ENCODE results near the gene MUC5B. TPM values are rescaled to one million over a fixed set of nuclear protein-coding genes. Genes with fewer than 3 reads are reported as not detected.

Gene MUC5B
- total RNA-seq, 1 experiment from 2014 or later, result 1.6 TPM

DNA sequence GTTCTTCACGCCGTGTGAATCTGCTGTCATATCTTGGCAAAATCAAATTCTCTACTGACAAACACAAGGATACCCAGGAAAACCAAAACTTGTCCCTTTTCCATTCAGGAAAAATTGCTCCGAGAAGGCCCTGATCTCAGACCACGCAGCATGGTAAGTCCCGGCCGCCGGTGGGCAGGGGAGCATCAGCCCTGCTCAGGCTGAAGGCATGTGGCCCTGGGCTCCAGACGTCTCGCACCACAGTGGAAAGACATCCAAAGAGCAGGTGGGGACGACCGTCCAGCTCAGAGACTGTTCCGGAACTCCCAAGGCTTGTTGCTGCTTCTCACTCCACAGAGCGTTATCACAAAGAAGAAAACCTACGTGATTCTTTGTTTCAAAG, 56.8 kb downstream of the MUC5B start:
- H3K9me3 Mint-ChIP-seq, result no peaks in the 10 kb centered on the region
- ChIA-PET POLR2A (no interaction called here), CTCF (no interaction called here)
- H3K27me3 Mint-ChIP-seq (ENCODE audit: low read depth), result no peaks in the 10 kb centered on the region
- DNase-seq (ENCODE audit: low spot score) (no peak), ATAC-seq (no peak)
- peaks cover 5% of the 10 kb centered on the region for H3K4me1 Mint-ChIP-seq
- TF ChIP-seq NR1H2 (CRISPR knock-in tag; IDR thresholded peaks at IDR 0.05) (no peak), NFYB (CRISPR knock-in tag; conservative IDR thresholded peaks at IDR 0.05; ENCODE audit: low read depth) (no peak), CREB1 (CRISPR knock-in tag; IDR thresholded peaks at IDR 0.05) (no peak), SMAD3 (CRISPR knock-in tag; IDR thresholded peaks at IDR 0.05; ENCODE audit: borderline replicate concordance) (no peak), ZNF317 (CRISPR knock-in tag; IDR thresholded peaks at IDR 0.05; ENCODE audit: borderline replicate concordance, low read depth) (no peak), NFATC4 (CRISPR knock-in tag; IDR thresholded peaks at IDR 0.05) (no peak), ZNF396 (CRISPR knock-in tag; IDR thresholded peaks at IDR 0.05; ENCODE audit: borderline replicate concordance) (no peak), NR3C1 (CRISPR knock-in tag; conservative IDR thresholded peaks at IDR 0.05; ENCODE audit: low read depth) (no peak), NFE2L1 (CRISPR knock-in tag; IDR thresholded peaks at IDR 0.05) (no peak), FOXK1 (CRISPR knock-in tag; IDR thresholded peaks at IDR 0.05) (no peak), CREM (CRISPR knock-in tag; IDR thresholded peaks at IDR 0.05) (no peak), TP53 (CRISPR knock-in tag; IDR thresholded peaks at IDR 0.05) (no peak)
- TF ChIP-seq, protein P1, sequence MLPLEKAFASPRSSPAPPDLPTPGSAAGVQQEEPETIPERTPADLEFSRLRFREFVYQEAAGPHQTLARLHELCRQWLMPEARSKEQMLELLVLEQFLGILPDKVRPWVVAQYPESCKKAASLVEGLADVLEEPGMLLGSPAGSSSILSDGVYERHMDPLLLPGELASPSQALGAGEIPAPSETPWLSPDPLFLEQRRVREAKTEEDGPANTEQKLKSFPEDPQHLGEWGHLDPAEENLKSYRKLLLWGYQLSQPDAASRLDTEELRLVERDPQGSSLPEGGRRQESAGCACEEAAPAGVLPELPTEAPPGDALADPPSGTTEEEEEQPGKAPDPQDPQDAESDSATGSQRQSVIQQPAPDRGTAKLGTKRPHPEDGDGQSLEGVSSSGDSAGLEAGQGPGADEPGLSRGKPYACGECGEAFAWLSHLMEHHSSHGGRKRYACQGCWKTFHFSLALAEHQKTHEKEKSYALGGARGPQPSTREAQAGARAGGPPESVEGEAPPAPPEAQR (CRISPR knock-in tag; IDR thresholded peaks at IDR 0.05), result no peak
- TF ChIP-seq, protein P2, sequence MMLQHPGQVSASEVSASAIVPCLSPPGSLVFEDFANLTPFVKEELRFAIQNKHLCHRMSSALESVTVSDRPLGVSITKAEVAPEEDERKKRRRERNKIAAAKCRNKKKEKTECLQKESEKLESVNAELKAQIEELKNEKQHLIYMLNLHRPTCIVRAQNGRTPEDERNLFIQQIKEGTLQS (CRISPR knock-in tag; conservative IDR thresholded peaks at IDR 0.05), result no peak
- TF ChIP-seq, protein P3, sequence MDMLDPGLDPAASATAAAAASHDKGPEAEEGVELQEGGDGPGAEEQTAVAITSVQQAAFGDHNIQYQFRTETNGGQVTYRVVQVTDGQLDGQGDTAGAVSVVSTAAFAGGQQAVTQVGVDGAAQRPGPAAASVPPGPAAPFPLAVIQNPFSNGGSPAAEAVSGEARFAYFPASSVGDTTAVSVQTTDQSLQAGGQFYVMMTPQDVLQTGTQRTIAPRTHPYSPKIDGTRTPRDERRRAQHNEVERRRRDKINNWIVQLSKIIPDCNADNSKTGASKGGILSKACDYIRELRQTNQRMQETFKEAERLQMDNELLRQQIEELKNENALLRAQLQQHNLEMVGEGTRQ (CRISPR knock-in tag; IDR thresholded peaks at IDR 0.05), result no peak
- TF ChIP-seq, protein P4, sequence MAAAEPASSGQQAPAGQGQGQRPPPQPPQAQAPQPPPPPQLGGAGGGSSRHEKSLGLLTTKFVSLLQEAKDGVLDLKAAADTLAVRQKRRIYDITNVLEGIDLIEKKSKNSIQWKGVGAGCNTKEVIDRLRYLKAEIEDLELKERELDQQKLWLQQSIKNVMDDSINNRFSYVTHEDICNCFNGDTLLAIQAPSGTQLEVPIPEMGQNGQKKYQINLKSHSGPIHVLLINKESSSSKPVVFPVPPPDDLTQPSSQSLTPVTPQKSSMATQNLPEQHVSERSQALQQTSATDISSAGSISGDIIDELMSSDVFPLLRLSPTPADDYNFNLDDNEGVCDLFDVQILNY (CRISPR knock-in tag; IDR thresholded peaks at IDR 0.05), result no peak
- TF ChIP-seq, protein P5, sequence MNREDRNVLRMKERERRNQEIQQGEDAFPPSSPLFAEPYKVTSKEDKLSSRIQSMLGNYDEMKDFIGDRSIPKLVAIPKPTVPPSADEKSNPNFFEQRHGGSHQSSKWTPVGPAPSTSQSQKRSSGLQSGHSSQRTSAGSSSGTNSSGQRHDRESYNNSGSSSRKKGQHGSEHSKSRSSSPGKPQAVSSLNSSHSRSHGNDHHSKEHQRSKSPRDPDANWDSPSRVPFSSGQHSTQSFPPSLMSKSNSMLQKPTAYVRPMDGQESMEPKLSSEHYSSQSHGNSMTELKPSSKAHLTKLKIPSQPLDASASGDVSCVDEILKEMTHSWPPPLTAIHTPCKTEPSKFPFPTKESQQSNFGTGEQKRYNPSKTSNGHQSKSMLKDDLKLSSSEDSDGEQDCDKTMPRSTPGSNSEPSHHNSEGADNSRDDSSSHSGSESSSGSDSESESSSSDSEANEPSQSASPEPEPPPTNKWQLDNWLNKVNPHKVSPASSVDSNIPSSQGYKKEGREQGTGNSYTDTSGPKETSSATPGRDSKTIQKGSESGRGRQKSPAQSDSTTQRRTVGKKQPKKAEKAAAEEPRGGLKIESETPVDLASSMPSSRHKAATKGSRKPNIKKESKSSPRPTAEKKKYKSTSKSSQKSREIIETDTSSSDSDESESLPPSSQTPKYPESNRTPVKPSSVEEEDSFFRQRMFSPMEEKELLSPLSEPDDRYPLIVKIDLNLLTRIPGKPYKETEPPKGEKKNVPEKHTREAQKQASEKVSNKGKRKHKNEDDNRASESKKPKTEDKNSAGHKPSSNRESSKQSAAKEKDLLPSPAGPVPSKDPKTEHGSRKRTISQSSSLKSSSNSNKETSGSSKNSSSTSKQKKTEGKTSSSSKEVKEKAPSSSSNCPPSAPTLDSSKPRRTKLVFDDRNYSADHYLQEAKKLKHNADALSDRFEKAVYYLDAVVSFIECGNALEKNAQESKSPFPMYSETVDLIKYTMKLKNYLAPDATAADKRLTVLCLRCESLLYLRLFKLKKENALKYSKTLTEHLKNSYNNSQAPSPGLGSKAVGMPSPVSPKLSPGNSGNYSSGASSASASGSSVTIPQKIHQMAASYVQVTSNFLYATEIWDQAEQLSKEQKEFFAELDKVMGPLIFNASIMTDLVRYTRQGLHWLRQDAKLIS (CRISPR knock-in tag; IDR thresholded peaks at IDR 0.05; ENCODE audit: borderline replicate concordance), result no peak
- TF ChIP-seq, protein P6, sequence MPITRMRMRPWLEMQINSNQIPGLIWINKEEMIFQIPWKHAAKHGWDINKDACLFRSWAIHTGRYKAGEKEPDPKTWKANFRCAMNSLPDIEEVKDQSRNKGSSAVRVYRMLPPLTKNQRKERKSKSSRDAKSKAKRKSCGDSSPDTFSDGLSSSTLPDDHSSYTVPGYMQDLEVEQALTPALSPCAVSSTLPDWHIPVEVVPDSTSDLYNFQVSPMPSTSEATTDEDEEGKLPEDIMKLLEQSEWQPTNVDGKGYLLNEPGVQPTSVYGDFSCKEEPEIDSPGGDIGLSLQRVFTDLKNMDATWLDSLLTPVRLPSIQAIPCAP (CRISPR knock-in tag; IDR thresholded peaks at IDR 0.05), result no peak
- TF ChIP-seq, protein P7, sequence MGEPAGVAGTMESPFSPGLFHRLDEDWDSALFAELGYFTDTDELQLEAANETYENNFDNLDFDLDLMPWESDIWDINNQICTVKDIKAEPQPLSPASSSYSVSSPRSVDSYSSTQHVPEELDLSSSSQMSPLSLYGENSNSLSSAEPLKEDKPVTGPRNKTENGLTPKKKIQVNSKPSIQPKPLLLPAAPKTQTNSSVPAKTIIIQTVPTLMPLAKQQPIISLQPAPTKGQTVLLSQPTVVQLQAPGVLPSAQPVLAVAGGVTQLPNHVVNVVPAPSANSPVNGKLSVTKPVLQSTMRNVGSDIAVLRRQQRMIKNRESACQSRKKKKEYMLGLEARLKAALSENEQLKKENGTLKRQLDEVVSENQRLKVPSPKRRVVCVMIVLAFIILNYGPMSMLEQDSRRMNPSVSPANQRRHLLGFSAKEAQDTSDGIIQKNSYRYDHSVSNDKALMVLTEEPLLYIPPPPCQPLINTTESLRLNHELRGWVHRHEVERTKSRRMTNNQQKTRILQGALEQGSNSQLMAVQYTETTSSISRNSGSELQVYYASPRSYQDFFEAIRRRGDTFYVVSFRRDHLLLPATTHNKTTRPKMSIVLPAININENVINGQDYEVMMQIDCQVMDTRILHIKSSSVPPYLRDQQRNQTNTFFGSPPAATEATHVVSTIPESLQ (CRISPR knock-in tag; IDR thresholded peaks at IDR 0.05), result no peak
- H3K27ac Mint-ChIP-seq, result 0 out of 2 replicates have a peak overlapping the region, but pooled peaks have one; percentile 32
- no peak overlapping the region for H3K4me3 Mint-ChIP-seq
- peaks cover 19% of the 10 kb centered on the region; the same call in 1 of the 2 replicates for H3K36me3 Mint-ChIP-seq

Measured in WTC11 (cell line).